GM21737 (cell line): ENCODE data around the gene CCR3.

Experiments used
- ATAC-seq: cut with Tn5 transposase; IDR thresholded peaks from one replicate; pipeline ENCODE4 v1.9.1; 2021; ENCODE audit warnings: mild to moderate bottlenecking, moderate library complexity; ENCODE audit not compliant: unreplicated experiment

The CCR3 gene

GRCh38 chr3:46270474-46270873 is 28.2 kb downstream of the CCR3 start:
- no peak for ATAC-seq

- ATAC-seq: no peak
Measured at GRCh38 chr3:46271209-46271745, 29.0 kb downstream of the CCR3 start.

- ATAC-seq: no peak
Measured at GRCh38 chr3:46272028-46272451, 29.8 kb downstream of the CCR3 start.

GRCh38 chr3:46276497-46277099 is 34.3 kb downstream of the CCR3 start:
- no peak for ATAC-seq

GRCh38 chr3:46277476-46277875 is 35.2 kb downstream of the CCR3 start:
- ATAC-seq: no peak

- ATAC-seq: no peak
Measured at GRCh38 chr3:46278816-46279672, 36.8 kb downstream of the CCR3 start.

GRCh38 chr3:46280105-46280797 is 38.0 kb downstream of the CCR3 start:
- ATAC-seq: no peak

- no peak for ATAC-seq
Measured at GRCh38 chr3:46281551-46281950, 39.3 kb downstream of the CCR3 start.

GRCh38 chr3:46282041-46282440 is 39.8 kb downstream of the CCR3 start:
- ATAC-seq: no peak

GRCh38 chr3:46282696-46283095 is 40.4 kb downstream of the CCR3 start:
- ATAC-seq: no peak

GRCh38 chr3:46283881-46284450 is 41.7 kb downstream of the CCR3 start:
- ATAC-seq: no peak

- no peak for ATAC-seq
Measured at GRCh38 chr3:46284981-46285683, 42.9 kb downstream of the CCR3 start.

- no peak for ATAC-seq
Measured at GRCh38 chr3:46285931-46286619, 43.8 kb downstream of the CCR3 start.

GRCh38 chr3:46286947-46287565 is 44.8 kb downstream of the CCR3 start:
- ATAC-seq: no peak

- ATAC-seq: no peak
Measured at GRCh38 chr3:46289551-46289950, 47.3 kb downstream of the CCR3 start.

GRCh38 chr3:46289966-46290365 is 47.7 kb downstream of the CCR3 start:
- no peak for ATAC-seq

- ATAC-seq: no peak
Measured at GRCh38 chr3:46291046-46291445, 48.8 kb downstream of the CCR3 start.

- no peak for ATAC-seq
Measured at GRCh38 chr3:46293035-46293724, 50.9 kb downstream of the CCR3 start.
